IPS DF 4.7 (cell line): ENCODE measurements around the gene SOHLH1.

Experiments used
- DNase-seq: peaks from one replicate; pipeline ENCODE4 v3.0.0-alpha.2; 2013; ENCODE audit warnings: low spot score; ENCODE audit errors: extremely low read depth

The SOHLH1 gene

DNA sequence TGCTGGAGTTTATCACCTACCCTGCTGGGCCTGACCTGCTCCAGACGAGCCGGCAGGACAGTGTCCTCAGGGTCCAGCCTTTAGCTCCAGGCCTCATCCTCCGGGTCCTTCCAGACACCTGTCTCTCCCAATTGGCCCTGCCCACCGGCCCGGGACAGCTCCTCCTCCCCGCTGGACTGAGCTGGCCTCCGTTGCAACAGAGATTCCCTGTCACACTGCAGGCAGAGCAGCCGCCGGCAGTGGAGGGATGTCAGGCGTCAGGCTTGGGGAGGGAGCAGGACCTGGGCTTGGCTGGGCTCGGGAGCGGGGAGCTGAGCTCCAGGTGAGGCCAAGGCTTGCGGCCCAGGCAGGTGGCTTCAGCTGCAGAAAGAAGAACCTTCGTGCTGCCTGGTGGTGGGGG lies 4.4 kb upstream of the SOHLH1 start:
- no peak for DNase-seq

DNA sequence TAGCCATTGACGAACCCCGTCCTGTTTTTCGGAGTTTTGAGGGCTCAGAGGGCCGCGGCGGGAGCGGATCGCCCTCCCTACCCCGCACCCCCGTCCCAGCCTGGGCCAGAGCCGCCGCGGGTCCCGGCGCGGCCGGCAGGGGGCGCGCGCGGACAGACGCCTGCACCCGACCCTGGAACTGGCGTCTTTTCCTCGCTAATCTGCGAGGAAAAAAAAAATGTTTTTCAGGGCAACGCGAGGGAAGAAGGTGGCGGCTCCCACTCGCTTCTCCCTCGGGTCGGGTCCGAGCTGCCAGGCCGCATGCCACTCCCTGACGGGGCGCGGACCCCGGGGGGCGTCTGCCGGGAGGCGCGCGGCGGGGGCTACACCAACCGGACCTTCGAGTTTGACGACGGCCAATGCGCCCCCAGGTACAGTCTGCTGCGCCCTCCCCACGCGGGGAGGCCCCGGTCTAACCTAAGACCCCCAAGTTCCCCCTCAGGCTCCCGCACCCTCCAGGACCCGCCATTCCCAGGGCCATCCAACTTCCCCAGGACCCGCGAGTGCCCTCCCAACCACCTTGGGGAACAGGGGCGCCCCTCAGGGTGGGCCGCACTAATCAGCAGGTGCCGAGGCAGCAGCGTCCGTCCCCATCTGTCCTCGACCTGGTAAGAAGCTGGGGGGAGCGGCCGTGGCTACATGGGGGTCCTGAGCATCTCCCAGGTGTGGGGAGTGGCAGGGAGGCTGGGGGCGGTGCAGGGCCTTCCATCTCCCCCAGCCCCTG lies 2.9 kb upstream of the SOHLH1 start, which contains the start of gene KCNT1:
TSS of gene KCNT1 (plus strand) at position 227 of the 763 bp plus-strand sequence. CDS start at position 301, 74 bp downstream.
- DNase-seq: no peak

DNA sequence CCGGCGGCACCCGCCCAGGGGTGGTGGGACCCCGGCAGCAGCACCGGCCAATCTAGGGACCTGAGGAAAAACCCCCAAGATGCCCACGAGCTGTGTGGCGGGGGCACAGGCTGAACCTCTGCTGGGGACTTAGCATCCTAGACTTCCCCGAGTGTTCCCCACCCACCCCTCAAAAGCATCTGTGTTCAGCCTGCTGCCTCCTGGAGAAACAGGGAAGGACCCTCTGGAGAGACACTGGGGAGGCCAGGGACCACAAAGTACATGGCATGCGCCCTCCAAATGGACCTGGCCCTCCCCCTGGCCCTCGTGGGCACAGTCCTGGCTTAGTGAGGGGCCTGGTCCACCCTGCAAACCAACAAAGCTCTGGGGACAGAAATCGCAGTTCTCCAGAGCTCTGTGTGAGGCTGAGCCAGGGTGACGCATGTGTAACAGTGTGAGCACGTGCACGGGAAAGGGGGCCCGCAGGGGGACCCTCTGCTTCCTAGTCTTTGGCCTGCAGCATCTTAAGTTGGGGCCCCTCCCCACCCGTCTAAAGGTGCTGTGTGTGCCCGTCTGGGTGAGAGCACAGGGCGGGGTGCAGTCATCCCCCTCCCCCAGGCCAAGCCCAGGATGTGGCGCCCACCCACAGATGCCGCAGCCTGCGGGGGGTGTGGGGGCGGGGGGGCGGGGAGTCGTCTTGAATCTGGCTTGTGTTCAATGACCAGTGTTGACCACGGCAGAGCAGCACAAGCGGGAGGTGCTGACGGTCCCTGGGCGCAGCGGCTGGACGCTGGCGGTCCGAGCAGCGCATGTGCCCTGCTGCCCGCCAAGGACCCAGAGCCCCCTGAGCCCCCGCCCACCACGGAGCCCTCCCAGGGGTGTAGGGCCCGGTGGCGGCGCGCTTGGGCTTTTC lies 2.0 kb upstream of the SOHLH1 start:
- no peak for DNase-seq

DNA sequence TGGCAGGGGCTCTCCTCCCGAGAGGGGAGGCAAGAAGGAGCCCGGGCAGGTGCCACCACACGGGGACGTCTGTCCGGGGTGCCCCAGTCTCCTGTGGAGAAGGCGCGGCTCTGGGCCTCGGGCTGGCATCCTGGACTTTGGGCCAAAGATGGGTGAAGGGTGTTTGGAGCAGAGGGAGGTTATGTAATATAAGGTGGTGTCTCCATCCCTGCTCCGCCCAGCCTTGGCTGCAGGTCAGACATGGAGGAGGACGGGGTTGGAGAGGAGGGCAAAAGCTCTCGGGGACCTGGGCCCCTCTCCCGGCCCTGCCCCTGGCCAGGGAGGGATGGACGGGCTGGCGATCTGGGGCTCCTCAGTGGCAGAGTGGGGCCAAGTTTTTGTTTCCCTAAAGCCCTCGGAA lies 1.2 kb upstream of the SOHLH1 start:
- DNase-seq: no peak

DNA sequence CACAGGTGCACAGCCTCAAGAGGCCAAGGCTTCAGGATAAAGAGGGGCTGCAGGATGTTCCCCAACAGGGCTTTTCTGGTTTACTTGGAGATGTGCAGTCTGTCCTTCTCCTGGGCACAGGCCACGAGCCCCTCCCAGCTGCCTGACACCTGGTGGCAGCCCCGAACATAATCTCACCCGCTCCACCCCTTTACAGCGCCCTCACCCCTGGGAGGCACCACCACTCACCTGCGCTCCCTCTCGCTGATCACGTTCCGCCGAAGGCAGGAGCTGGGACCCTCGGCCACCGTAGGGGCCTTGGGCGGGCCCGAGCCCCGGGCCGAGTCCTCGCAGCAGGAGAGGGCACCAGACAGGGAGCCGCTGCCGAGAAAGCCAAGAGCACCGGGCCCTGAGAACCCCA lies 514 bp downstream of the SOHLH1 start:
- no peak for DNase-seq

DNA sequence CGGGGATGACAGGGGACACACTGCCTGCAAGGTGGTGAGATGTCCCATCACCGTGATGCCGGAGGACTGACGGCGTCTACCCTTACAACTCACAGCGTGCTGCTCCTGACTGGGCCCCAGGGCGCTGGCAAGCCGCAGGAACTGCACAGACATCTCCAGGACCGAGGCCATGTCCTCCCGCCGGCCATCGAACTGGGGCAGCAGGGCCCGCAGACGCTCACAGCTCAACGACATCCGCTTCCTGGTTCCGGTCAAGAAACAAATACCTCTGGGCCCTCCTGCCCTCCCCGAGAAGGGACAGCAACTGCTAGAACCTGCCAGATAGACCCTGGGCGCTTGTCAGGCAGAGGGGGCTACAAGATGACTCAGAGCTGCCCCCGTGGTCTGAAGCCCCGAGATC lies 1.0 kb downstream of the SOHLH1 start:
- DNase-seq: no peak

DNA sequence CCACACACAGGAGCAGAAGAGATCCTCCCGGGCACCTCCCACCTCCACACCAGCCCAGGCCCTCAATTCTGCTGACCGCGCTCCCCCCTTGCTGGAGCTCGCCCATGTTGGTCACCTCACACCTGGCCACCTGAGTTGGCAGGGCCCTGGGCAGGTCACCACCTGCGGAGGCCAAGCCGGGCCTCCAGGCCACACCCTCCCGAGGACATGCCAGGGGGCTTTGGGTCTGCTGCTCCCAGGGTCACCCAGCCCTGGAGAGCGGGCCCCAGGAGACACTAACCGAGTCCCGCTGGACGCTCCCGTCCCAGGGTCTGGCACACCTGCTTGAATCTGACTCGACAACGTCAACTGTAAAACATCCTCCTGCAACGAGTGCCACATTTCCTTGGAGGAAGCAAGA lies 2.1 kb downstream of the SOHLH1 start:
- DNase-seq: no peak

DNA sequence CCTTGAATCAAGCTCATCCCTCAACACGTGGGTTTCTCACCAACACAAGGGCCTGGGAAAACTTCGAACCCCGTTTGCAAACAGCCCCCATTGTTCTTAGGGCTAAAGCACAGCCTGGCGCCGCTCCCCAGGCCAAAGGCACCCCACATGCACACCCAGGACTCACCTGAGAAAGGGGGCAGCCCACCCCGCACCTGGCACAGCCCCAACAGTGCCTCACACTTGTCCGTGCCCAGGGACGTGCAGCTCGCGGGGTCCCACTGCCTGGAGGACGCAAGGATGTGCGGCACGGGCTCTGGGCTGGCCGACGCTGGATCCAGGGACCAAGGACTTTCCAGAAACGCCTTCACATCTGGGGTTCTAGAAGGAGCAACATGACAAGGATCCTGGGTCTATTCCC lies 2.8 kb downstream of the SOHLH1 start:
- no peak for DNase-seq

DNA sequence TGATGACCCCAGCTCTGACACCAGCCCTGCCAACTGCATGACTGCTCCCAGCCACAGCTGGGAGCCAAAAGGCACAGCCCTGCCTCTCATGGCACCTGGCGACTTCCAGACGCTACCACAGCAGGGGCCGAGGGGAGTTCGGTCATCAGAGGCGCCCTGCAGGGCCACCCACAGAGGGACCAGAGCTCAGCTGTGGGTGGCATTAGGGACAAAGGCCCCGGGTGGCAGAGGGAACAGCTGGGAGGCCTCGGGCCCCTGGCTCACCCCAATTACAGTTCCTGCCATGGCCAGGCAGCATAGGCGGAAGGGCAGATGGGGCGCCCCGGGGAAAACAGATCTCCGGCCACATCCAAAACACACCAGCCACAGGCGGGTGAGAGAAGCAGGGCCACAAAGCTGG lies 3.6 kb downstream of the SOHLH1 start:
- no peak for DNase-seq

DNA sequence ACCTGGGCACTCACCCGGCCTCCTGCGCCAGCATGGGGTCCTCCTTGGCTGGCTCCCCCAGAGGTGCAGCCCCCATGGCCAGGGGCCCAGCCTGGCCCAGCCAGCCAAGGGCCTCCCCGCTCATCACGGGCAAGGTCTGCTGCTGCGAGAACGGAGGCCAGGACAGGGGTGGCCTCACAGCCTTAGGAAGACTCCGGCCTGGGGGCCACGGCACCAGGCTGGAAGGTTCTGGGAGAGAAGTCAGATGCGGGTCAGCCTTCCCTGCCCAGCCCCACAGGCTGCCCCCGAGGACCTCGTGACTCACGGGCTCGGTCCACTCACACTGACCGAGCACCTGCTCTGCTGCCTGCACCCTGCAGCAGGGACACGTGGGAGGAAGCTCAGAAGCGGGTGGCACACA lies 4.2 kb downstream of the SOHLH1 start:
- no peak for DNase-seq

DNA sequence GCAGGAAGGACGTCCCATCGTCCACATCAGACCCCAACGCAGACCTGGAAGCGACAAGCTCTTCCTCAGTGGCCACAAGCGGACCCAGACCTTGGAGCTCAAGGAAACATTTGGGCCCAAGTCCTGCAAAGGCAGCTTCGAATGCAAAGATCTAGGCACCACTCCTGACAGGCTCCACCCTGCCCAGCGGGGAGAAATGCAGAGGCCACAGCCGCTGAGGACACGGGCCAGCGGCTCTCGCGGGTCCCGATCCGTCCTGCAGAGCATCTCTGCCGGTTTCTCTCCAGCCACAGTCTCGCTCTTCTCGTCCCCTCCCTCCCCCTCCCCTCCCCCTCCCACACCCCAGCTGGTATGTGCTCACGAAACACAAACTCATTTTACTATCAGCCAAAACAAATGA lies 4.9 kb downstream of the SOHLH1 start:
- DNase-seq: no peak

DNA sequence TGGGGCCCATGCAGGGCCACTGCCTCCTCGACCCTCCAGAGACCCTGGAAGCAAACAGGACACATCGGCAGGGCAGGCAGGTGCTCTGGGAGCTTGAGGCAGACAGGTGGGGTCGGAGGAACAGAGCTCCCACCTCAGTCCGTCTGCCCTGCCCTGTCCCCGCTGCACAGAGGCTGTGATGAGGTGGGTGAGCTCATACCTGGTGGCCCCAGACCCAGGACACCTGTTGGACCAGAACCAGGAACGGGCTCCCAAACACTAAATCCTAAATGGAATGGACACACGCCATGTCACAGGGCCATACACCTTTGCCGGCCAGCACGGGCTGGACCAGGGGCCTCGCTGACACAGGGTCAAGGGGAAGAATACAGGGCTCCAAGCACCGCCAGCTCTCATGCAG lies 5.5 kb downstream of the SOHLH1 start:
- no peak for DNase-seq

DNA sequence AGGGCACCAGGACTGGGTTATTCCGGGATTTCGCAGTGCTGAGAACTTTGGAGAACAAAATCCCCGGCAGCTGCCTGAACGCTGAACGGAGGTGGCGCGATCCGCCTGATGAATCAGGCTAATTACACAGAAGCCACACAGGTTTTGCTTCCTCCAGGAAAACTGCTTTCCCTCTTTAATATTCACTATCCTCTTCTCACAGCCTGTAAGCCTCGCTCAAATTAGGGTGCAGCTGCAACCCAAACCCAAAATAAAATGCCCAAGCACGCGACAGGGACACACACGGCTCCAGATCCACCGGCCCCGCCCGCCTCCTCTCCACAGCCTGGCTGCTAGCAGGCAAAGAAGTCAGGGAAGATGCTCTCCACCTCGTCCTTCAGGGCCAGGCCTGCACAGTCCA lies 6.0 kb downstream of the SOHLH1 start:
- no peak for DNase-seq

DNA sequence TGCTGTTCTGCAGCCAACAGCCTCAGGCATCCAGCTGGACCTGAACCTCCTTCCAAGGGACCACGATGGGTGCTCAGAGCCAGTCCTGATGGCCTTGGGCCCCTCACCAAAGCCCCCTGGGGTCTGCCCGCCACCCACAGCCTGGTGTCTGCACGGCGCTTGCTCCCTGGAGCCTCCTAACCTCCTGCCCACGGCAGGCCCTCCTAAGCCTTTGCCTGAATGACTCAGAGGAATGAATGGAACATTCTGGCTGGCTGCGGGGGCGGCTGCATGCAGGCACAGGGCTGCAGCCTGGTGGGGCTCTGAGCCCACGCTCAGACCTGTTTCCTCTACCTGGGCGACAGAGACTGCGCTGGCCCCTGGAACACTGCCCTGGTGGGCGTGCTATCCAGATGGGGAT lies 6.9 kb downstream of the SOHLH1 start:
- no peak for DNase-seq

DNA sequence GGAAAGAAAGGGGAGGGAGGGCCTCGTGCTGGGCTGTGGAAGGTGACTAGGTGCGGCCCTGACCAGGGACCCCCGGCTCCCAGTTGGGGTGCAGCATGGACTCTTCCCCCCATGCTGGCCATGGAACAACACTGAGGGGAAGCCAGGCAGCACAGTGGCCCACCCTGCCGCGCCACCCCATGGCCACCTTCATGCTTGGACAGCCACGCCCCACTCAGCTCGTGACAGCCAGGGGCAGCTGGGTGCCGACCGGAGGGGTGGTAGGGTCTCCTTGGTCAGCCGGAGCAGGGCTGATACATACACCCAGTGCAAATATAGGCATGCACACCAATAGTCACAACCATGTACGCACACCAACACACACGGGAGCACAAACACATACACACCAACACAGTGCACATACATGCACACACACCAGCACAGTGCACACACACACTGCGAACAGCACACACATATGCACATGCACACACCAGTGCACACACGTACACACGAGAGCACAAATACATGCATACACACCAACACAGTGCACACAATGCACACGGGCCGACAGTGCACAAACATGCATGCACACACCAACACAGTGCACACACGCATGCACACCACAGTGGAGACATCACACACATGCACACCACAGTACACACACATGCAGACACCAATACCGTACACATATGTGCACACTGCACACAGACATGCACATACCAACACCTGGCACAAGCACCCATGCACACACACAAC lies 8.3 kb downstream of the SOHLH1 start:
- DNase-seq: no peak

DNA sequence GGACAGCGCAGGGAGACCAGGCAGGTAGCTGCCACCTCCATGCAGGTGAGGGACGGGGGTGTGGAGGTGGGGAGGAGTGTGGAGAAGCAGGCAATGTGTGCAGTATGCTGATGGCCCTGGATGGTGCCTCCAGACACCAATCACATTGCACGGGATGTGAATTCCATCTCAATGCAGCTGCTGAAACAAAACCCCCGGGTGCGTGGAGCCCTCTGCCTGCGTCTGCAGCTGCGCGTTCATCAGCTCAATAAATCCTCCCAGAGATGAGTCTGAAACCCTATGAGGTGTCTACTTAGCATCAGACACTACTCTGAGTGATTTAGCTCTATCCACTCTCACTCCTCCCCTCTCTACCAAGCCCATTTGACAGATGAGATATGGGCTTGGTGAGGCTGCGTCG lies 10.3 kb downstream of the SOHLH1 start:
- DNase-seq: no peak

DNA sequence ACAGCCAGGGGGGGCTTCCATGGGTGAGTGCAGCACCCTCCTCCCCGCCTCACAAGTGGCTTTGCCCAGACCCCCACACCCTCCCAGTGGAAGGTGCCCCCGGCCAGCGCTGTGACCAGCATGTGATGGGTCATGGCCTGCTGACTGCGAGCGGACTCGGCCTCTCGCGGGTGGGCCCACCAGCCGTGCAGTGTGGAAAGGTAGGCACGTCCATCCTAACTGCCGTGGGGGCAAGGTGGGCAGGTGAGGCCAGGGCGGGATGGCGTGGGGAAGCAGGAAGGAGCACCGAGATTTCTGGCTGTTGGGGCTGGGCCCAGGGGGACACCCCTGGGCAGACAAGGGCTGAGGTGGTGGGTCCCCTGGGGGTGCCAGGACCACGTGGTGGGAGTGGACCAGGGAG lies 12.1 kb downstream of the SOHLH1 start:
- no peak for DNase-seq

DNA sequence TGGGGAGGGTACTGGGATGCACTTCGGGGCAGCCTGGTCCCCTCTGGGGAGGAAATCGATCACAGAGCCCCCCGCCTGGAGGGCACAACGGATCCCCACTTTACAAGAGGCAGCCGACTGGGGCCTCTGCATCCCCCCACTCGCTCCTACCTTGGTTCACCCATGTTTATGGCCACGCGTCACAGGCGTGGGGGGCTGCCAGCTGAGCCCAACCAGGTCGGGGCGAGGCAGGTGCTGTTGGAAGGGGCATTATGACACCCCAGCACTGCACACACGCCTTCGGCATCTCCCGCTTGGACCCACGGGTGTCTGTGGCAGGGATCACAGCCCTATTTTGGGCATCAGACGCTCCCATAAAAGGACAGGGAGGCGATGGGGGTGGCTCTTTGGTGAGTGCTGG lies 14.6 kb downstream of the SOHLH1 start:
- no peak for DNase-seq

DNA sequence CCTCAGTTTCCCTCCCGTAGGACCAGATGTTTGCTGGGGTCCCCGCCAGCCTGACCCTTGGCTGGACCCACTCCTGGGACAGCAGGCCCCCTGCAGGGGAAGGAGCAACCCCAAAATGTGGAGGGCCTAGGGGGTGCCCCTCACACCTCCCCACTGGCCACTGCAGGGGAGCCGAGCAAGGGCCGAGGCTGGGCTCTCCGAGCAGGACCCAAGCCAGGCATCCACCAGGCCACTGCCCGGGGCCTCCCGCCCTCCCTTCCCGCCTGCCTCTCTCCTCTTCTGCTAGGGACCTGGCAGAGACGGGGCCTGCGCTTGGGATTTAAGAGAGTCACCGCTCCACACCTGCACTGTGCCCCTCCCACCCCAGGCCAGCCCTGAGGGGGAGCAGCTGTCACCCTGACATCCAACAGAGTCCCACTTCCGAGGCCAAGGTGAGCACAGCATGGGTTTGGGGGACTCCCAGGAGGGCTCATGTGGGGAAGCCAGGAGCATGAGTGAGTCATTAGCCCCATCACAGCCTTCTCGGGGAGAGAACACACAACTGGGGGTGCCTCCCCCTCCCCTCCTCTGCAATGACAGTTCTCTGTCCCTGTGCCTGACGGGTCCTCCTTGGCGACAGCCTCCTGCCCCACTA lies 15.8 kb downstream of the SOHLH1 start:
- DNase-seq: no peak

DNA sequence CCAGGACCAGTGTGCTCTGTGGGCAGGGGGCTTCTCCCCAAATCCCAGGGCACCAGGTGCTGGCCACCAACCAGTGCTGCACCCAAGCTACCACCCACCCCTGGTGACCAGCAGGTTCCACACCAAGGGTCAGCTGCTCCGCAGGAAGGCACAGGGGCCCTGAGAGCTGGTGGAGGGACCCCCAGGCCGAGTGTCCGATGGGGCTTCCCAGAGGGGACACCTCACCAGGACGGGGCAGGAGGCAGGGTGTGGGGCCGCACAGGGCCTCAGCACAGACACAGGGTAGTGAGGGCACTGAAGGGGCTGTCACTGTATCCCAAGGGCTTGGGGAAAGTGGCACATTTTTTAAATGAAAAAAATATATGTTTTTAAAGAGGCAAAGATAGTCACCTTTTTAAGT lies 18.1 kb downstream of the SOHLH1 start:
- DNase-seq: no peak

DNA sequence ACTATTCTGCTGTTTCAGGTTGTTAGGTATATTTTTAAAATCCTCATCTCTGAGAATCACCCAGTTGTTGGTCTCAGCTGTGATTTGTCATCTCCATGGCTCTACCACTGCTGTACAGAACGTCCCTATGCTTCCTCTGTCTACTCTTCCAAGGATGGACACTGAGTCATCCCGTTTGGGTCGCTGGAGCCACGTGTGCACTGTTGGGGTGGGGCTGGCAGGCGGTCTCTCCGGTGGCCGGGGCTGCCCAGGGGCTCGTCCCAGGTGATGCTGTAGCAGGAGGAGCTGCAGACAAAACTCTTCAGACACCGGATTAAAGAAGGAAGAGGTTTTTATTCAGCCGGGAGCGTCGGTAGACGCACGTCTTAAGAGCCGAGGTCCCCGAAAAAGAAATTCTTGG lies 19.2 kb downstream of the SOHLH1 start:
- no peak for DNase-seq
